Activated T-cell treated with anti-CD3 and anti-CD28 coated beads, Interleukin-2, amount 50 U/mL, for 72 hours (primary cell): ENCODE data around the gene PRKCA. TPM values are rescaled to one million over a fixed set of nuclear protein-coding genes. Genes with fewer than 3 reads are reported as not detected.

Source experiments
- ATAC-seq, 2 donors: fragments of 150-1000 bp; cut with Tn5 transposase; replicated peaks in 1 of 2; 2 replicates each; pipeline ENCODE4 v1.10.0; 2021; ENCODE audit warnings: moderate library complexity in 2 of 2, mild to moderate bottlenecking in 1 of 2
- DNase-seq, 2 donors: peaks; one replicate each; pipeline ENCODE4 v3.0.0; 2021 to 2022; ENCODE audit warnings: mixed read lengths in 1 of 2
- H3K27ac Mint-ChIP-seq: one replicate; pipeline ENCODE4 v1.8.0; 2022; ENCODE audit warnings: mild to moderate bottlenecking, moderate library complexity, mixed read lengths
- H3K27me3 Mint-ChIP-seq: one replicate; pipeline ENCODE4 v1.8.0; 2022; ENCODE audit warnings: low read depth, mixed read lengths
- H3K36me3 Mint-ChIP-seq, 2 donors: one replicate each; pipeline ENCODE4 v1.8.0; 2022; ENCODE audit warnings: mixed read lengths in 2 of 2, mild to moderate bottlenecking in 1 of 2; ENCODE audit not compliant: insufficient read depth in 2 of 2
- H3K4me1 Mint-ChIP-seq: one replicate; pipeline ENCODE4 v1.8.0; 2022; ENCODE audit warnings: low read depth, mixed read lengths
- H3K4me3 Mint-ChIP-seq, 2 donors: one replicate each; pipeline ENCODE4 v1.8.0; 2022; ENCODE audit warnings: mild to moderate bottlenecking in 2 of 2, mixed read lengths in 2 of 2, moderate library complexity in 2 of 2
- H3K9me3 Mint-ChIP-seq, 2 donors: one replicate each; pipeline ENCODE4 v1.8.0; 2022; ENCODE audit warnings: mixed read lengths in 2 of 2
- total RNA-seq, 2 donors: library from RNA; stranded (reverse); gene quantifications; one replicate each; pipeline ENCODE4 v1.2.3, GENCODE V29; 2022

PRKCA gene
- total RNA-seq, 2 donors from 2014 or later = 126 to 138 TPM

DNA sequence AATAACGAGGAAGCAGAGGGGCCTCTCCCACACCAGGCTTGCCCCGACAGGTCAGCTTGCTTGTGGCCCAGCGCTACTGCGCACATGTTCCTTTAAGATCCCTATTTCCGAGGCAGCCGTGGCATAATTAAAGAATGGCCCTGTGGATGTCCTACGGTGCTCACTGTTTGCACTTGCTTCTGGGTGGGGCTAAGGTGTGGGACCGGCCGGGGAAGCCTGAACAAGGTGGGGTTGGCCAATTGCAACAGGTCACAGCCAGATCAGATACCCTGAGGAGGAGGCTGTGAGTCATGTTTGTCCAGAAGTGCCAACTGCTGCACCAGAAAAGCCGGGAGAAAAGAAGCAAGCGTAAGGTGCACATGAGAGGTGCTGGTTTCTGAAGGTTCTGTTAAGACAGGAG, 374.0 kb downstream of the PRKCA start:
- peaks cover 17 to 24% of the 10 kb centered on the region in 2 donors for H3K36me3 Mint-ChIP-seq

DNA sequence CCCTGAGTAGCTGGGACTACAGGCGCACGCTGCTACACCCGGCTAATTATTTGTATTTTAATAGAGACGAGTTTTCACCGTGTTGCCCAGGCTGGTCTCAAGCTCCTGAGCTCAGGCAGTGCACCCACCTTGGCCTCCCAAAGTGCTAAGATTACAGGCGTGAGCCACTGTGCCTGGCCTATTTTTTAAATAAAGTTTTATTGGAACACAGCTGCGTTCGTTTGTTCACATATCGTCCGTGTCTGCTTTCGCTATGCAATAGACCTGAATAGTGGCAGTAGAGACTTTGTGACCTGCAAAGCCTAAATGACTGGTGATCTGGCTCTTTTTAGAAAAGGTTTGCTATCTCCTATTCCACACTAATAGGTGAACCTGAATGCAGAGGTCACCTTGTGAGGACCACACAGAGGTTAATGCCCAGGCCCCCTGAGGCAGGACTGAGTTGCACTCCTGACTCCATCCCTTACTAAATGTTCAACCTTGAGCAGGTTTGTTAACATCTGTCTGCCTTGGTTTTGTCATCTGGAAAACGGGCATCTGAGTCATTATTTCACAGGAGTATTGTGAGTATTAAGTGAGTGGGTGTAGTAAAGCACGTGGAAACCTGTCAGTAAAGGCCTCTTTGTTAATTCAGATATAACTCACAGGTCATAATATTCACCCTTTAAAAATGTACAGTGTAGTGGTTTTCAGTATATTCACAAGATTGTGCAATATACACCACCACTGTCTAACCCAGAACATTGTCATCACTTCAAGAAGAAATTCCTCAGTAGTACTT, 375.0 kb downstream of the PRKCA start:
- H3K36me3 Mint-ChIP-seq = peaks cover 17 to 29% of the 10 kb centered on the region in 2 donors
- H3K27me3 Mint-ChIP-seq = no peaks in the 10 kb centered on the region
- peaks cover 0 to 6% of the 10 kb centered on the region in 2 donors for H3K9me3 Mint-ChIP-seq
- peak in 1 of 2 donors; percentile 25 for DNase-seq
- peak overlapping the region; percentile 10 for H3K27ac Mint-ChIP-seq
- peaks cover 59% of the 10 kb centered on the region for H3K4me1 Mint-ChIP-seq
- peak overlapping the region; percentile 25 to 40 for H3K4me3 Mint-ChIP-seq
- peak; percentile 44 to 71 for ATAC-seq

More for the DNA sequence above, 374.0 kb downstream of the PRKCA start:
- Mint-ChIP-seq H3K27me3 (no peaks in the 10 kb centered on the region), H3K27ac (peak overlapping the region; percentile 39), H3K9me3 (peaks cover 0 to 6% of the 10 kb centered on the region in 2 donors), H3K4me3 (peak overlapping the region in 1 of 2 donors; percentile 49), H3K4me1 (peaks cover 65% of the 10 kb centered on the region)
- DNase-seq = no peak
- ATAC-seq = no peak

DNA sequence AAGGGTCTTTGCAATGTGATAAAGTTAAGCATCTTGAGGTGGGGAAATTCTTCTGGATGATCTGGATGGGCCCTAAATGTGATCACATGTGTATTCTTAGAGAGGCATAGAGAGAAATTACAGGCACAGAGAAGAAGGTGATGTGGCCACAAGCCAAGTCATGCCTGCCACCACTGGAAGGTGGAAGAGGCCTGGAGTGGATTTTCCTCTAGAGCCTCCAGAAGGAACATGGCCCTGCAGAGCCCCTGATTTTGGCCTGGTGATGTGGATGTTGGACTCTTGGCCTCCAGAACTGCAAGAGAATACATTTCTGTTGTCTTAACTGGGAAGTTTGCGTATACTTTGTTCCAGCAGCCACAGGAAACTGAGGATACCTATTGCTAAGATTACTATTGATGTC, 375.6 kb downstream of the PRKCA start:
- peaks cover 17 to 29% of the 10 kb centered on the region in 2 donors for H3K36me3 Mint-ChIP-seq
- H3K4me3 Mint-ChIP-seq = no peak overlapping the region
- peak overlapping the region; percentile 10 for H3K27ac Mint-ChIP-seq
- peaks cover 0 to 6% of the 10 kb centered on the region in 2 donors for H3K9me3 Mint-ChIP-seq
- ATAC-seq (no peak), DNase-seq (no peak)
- no peaks in the 10 kb centered on the region for H3K27me3 Mint-ChIP-seq
- peaks cover 53% of the 10 kb centered on the region for H3K4me1 Mint-ChIP-seq

DNA sequence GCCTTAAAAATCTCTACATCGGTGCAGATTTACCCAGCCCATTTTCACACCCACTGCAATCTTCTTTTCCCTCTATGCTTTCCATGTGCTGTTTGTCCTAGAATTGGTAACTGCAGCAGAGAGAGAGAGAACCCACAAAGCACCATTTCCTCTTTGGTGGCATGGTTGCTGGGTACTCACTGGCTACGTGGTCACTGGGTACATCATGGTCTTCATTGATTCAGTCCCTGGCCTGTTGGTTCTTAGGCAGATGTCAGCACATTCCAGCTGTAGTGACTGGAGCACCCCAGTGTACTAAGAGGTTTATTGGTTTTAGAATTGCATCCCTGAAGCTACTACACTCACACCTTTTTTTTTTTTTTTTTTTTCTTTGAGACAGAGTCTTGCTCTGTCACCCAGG, 376.4 kb downstream of the PRKCA start:
- Mint-ChIP-seq H3K4me1 (peaks cover 45% of the 10 kb centered on the region), H3K27me3 (no peaks in the 10 kb centered on the region), H3K27ac (no peak overlapping the region), H3K36me3 (peaks cover 17 to 28% of the 10 kb centered on the region in 2 donors), H3K9me3 (peaks cover 0 to 6% of the 10 kb centered on the region in 2 donors), H3K4me3 (no peak overlapping the region)
- ATAC-seq = no peak
- no peak for DNase-seq

DNA sequence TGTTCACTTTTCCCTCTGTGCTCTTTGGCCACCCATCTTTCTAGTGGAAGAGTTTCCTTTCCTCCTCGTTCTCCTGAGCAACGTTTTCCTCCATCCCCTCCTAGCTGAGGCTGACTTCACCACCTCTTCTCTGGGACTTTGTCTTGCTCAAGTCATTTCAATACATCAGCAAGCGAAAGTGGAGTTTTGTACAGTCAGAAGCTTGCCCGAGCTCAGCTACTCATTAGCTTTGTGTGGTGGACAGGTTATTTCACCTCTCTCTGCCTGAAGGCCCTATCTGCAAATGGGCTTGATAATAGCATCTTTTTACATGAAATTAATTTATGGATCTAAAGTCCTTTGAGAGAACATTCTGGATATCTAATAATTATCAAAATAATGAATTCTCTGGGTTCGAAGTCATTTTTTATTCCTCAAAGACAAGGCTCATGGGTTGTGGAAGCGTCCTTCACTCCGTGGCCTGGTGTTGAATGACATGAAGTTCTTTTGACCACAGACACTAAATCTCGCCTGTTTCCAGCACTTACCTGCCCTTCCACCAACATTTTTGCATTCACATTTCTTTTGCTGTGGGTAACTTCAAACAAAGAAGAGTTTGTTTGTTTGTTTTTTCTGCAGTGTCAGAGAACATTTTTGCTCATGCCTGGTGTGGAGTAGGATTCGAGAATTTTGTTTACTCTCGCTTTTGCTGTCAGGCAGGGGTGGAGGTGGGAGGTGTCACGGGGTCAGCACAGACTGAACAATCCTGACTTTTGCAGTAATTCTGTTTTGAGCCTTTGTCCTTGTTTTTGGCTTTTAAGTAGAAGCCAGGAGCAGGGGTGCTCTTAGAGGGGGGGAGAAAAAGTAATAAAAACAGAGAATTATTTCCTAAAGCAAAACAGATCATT, 377.5 kb downstream of the PRKCA start:
- Mint-ChIP-seq H3K27me3 (no peaks in the 10 kb centered on the region), H3K4me1 (peaks cover 35% of the 10 kb centered on the region), H3K4me3 (no peak overlapping the region), H3K27ac (no peak overlapping the region), H3K36me3 (peaks cover 17 to 26% of the 10 kb centered on the region in 2 donors), H3K9me3 (peaks cover 0 to 6% of the 10 kb centered on the region in 2 donors)
- DNase-seq (no peak), ATAC-seq (no peak)

DNA sequence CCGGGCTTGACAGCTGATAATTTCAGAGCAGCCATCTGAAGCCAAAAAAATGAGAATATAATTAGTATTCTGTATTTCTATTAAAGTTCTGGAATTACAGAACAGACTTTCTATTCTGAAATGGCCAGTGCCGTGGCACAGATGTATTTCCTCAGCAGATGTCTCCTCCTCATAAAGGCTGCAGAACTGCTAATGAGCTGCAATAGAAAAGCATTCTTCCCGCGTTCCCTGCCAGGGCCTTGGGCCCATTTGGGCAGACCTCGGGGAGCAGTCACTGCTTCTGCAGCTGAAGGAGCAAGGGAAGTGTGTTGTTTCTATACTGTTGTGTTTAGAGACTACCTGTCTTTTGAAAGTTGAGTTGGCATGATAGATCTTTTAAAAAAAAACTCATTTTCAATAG, 379.9 kb downstream of the PRKCA start:
- no peak for ATAC-seq
- Mint-ChIP-seq H3K9me3 (peaks cover 0 to 6% of the 10 kb centered on the region in 2 donors), H3K27ac (peak overlapping the region; percentile 64), H3K27me3 (no peaks in the 10 kb centered on the region), H3K4me1 (peaks cover 12% of the 10 kb centered on the region), H3K36me3 (peaks cover 14 to 24% of the 10 kb centered on the region in 2 donors), H3K4me3 (no peak overlapping the region)
- DNase-seq = no peak

DNA sequence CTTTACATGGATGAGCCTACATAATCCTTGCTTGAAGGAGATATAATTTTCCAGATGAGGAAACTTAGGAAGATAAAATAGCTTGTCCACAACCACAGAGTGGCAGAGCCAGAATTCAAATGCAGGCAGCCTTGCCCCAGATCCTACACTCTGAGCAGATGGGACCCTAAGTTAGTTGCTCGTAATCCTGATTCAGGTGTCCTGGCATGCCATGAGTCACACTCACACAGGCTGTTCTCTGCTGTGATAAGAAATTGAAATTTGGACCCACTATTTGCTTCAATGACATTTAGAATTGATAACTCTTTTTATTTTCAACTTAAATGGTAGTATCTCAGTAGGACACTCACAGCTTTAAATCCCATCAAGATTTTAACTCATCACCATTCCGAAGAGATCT, 381.8 kb downstream of the PRKCA start:
- no peaks in the 10 kb centered on the region for H3K27me3 Mint-ChIP-seq
- H3K9me3 Mint-ChIP-seq = no peaks in the 10 kb centered on the region
- no peaks in the 10 kb centered on the region for H3K4me1 Mint-ChIP-seq
- peaks cover 5 to 22% of the 10 kb centered on the region in 2 donors for H3K36me3 Mint-ChIP-seq
- ATAC-seq (no peak), DNase-seq (no peak)
- no peak overlapping the region for H3K4me3 Mint-ChIP-seq
- H3K27ac Mint-ChIP-seq = no peak overlapping the region

DNA sequence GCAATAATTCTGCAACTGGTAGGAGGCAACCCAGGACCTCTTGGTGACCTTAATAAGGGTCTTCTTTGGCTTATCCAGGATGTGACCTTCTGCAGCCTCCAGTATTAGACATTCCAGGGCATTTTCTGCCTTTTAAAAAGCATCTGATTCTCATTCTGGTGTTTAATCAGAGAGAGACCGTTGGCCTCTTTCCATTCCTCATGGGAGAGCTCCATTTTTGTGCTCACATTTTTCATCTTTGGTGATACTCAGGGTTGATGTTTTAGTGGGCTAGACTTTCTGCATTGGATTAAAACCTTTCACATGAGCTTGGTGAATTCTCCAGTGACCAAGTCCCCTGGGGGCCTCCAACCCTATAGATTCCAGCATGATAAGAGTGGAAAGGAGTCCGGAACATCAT, 382.3 kb downstream of the PRKCA start:
- H3K9me3 Mint-ChIP-seq = no peaks in the 10 kb centered on the region
- DNase-seq (no peak), ATAC-seq (no peak)
- H3K36me3 Mint-ChIP-seq = peaks cover 5 to 21% of the 10 kb centered on the region in 2 donors
- no peak overlapping the region for H3K4me3 Mint-ChIP-seq
- H3K27me3 Mint-ChIP-seq = no peaks in the 10 kb centered on the region
- H3K4me1 Mint-ChIP-seq = no peaks in the 10 kb centered on the region
- no peak overlapping the region for H3K27ac Mint-ChIP-seq

DNA sequence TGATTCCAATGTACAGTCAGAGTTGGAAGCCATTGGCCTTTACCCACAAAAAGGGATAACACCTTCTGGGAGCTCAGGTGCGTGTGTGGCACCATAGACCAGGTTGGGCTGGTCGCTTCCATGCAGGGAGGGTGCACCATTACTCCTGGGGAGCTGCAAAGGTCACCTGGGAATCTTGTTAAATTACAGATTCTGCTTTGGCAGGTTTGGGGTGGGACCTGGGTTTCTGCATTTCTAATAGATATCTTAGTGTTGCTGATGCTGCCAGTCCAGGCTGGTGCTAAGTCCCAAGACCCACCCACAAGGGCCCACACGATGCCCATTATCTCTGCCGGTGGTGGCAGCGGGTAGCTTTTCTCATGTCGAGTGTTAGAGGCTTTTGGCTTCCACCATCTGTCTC, 384.2 kb downstream of the PRKCA start:
- H3K4me3 Mint-ChIP-seq = no peak overlapping the region
- H3K4me1 Mint-ChIP-seq = no peaks in the 10 kb centered on the region
- H3K27me3 Mint-ChIP-seq = no peaks in the 10 kb centered on the region
- no peak for ATAC-seq
- H3K36me3 Mint-ChIP-seq = peaks cover 8 to 27% of the 10 kb centered on the region in 2 donors
- no peaks in the 10 kb centered on the region for H3K9me3 Mint-ChIP-seq
- H3K27ac Mint-ChIP-seq = no peak overlapping the region
- DNase-seq = no peak

DNA sequence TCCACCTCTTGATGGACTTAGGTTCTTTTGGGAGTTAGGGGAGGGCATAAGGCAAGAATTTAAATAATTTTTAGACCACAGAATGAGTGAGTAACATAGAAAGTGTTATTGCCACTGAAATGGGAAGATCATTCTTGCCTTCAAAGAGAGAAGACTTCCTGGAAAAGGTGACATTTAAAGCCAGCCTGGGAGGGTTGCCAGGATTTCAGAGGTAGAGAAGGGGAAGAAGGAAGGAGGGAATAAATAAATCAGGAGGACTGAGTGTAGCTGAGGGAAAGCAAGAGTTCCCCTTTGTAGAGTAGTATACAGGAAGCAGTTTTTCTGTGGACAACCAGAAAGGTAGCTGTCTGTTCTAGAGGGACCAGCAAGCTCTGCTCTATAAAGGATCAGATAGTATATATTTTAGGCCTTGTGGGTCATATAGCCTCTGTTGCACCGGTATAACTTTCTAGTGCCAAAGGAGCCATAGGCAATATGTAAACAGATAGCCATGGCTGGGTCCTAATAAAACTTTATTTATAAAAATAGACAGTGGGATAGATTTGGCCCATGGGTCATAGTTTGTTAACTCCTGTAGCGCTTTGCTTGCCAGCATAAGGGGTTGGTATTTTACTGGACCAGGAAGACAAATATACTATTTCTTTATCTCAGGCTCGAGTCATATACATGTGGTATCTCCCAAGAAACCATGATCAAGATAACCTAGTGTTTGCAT, 385.3 kb downstream of the PRKCA start:
- H3K4me3 Mint-ChIP-seq = no peak overlapping the region

DNA sequence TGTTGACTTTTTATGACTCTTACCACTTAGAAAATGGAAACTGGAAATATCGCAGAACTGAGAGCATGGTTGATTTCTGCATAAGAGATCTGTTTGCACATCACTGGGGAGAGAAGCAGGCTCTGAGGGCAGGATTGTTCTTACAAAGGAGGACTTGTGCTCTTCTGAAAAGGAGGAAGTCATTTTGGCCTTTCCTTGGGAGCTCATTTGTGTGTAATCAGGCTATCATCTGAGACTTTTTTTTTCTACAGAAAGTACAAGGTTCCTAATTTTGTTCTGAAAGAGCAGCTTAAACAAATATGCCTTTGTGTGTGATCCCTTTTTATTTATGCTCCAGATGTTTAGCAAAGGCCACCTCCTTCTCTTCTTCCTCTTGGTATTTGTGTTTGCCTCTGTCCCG, 386.8 kb downstream of the PRKCA start:
- H3K4me1 Mint-ChIP-seq = no peaks in the 10 kb centered on the region
- H3K27ac Mint-ChIP-seq = no peak overlapping the region
- H3K4me3 Mint-ChIP-seq = no peak overlapping the region
- H3K36me3 Mint-ChIP-seq = peaks cover 9 to 35% of the 10 kb centered on the region in 2 donors
- DNase-seq = no peak
- H3K9me3 Mint-ChIP-seq = no peaks in the 10 kb centered on the region
- H3K27me3 Mint-ChIP-seq = no peaks in the 10 kb centered on the region
- no peak for ATAC-seq

More for the DNA sequence above, 385.3 kb downstream of the PRKCA start:
- Mint-ChIP-seq H3K4me1 (no peaks in the 10 kb centered on the region), H3K27me3 (no peaks in the 10 kb centered on the region), H3K27ac (no peak overlapping the region), H3K9me3 (no peaks in the 10 kb centered on the region), H3K36me3 (peaks cover 9 to 32% of the 10 kb centered on the region in 2 donors)
- ATAC-seq = no peak
- no peak for DNase-seq

DNA sequence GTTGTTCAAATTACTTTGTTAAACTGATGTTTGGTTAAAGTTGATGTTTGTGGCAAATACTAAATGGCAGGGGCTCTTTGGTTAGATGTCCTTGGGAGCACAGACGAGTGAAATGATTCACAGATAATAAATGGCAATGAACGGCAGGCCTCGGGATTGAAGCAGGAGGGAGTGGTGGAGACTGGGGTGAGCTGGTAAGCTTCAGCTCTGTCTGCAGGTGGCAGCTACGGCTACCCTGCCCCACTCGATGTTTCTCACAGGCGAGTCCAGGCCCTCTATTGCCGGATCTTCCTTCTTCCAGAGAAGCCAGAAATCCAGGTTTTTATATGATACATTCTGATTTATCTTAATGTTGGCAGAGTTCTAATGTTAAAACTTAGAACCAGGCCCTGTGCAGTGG, 387.8 kb downstream of the PRKCA start:
- H3K36me3 Mint-ChIP-seq = peaks cover 11 to 41% of the 10 kb centered on the region in 2 donors
- H3K9me3 Mint-ChIP-seq = no peaks in the 10 kb centered on the region
- ATAC-seq (no peak), DNase-seq (no peak)
- H3K4me1 Mint-ChIP-seq = no peaks in the 10 kb centered on the region
- H3K27me3 Mint-ChIP-seq = no peaks in the 10 kb centered on the region
- no peak overlapping the region for H3K4me3 Mint-ChIP-seq
- H3K27ac Mint-ChIP-seq = no peak overlapping the region
